ENCODE results near the gene MRNIP. TPM values are rescaled to one million over a fixed set of nuclear protein-coding genes. Genes with fewer than 3 reads are reported as not detected.

MRNIP gene
- total and polyA plus RNA-seq, 2 of the 4 experiments (the other 2 are of a cell fraction) = 6.6 to 24.7 TPM

DNA sequence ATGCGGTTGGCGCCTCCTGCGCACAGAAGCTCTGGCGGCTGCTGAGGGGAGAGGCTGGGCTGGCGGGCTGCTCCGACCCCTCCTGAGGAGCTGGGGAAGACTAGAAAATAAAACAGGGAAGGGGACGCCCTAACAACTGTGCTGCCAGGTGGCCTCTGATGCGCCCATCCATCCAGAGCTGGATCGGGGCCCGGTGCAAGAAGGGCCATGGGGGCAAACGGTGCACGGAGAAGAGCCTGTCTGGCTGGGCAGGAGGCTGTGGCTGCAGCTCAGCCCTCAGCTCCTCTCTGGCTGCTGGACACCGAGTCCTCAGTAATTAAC, 21.0 kb upstream of the MRNIP start:
- Histone ChIP-seq H2BK20ac (ENCODE audit: low read depth, low read length) (no peak overlapping the region), H4K5ac (ENCODE audit: low read depth, low read length) (no peak overlapping the region), H3K14ac (replicated peaks; ENCODE audit: low read depth, low read length) (no peak overlapping the region), H3K56ac (ENCODE audit: extremely low read depth, insufficient read depth, low read length) (no peak overlapping the region), H2BK5ac (ENCODE audit: low read depth, low read length, poor library complexity, severe bottlenecking) (no peak overlapping the region), H3K9me3 (ENCODE audit: control insufficient read depth, insufficient read depth, low read length) (peaks cover 11% of the 10 kb centered on the region), H4K91ac (ENCODE audit: insufficient read depth, low read depth, low read length) (no peak overlapping the region), H3K4ac (ENCODE audit: low read depth, low read length) (no peak overlapping the region), H2AFZ (replicated peaks; ENCODE audit: low read length, poor library complexity) (no peak overlapping the region), H3K4me2 (ENCODE audit: low read depth, low read length) (no peak overlapping the region), H3K23ac (ENCODE audit: low read depth, low read length) (no peak overlapping the region), H3K4me3 (ENCODE audit: insufficient read depth, low read depth, low read length) (no peak overlapping the region), H3K9me1 (ENCODE audit: insufficient read depth, low read length) (no peaks in the 10 kb centered on the region), H2AK5ac (ENCODE audit: low read depth, low read length) (no peak overlapping the region), H3K9ac (ENCODE audit: low read depth, low read length) (no peak overlapping the region), H3K36me3 (ENCODE audit: control insufficient read depth, insufficient read depth, low read length) (peaks cover 58% of the 10 kb centered on the region), H3K79me1 (ENCODE audit: low read depth in 1 of 2, low read length in 2 of 2) (peaks cover 0 to 5% of the 10 kb centered on the region in 2 experiments; a peak in 3 of 4 replicates), H3K4me1 (ENCODE audit: control insufficient read depth, insufficient read depth, low read length) (no peaks in the 10 kb centered on the region), H4K8ac (ENCODE audit: low read depth in 2 of 2, low read length in 2 of 2) (no peak overlapping the region), H3K27ac (ENCODE audit: insufficient read depth, low read length) (no peak overlapping the region), H3K18ac (ENCODE audit: low read depth, low read length) (no peak overlapping the region), H2AK9ac (replicated peaks; ENCODE audit: low read depth, low read length, poor library complexity) (peak overlapping the region; percentile 28), H2BK15ac (ENCODE audit: low read depth, low read length) (no peak overlapping the region), H4K20me1 (ENCODE audit: insufficient read depth, low read length) (no peaks in the 10 kb centered on the region), H2BK120ac (ENCODE audit: low read depth, low read length) (no peak overlapping the region), H3K27me3 (ENCODE audit: control insufficient read depth, insufficient read depth, low read length) (no peaks in the 10 kb centered on the region)
- DNase-seq = no peak
- no peak for ATAC-seq (ENCODE audit: low read depth)
- TF ChIP-seq RFX5 (IDR thresholded peaks at IDR 0.05; ENCODE audit: low read depth, low read length) = no peak
- TF ChIP-seq NFE2L2 (IDR thresholded peaks at IDR 0.05; ENCODE audit: low read depth, low read length) = no peak
- no peak for TF ChIP-seq POLR2A (IDR thresholded peaks at IDR 0.05; ENCODE audit: low read depth, low read length)
- no peak for TF ChIP-seq RCOR1 (IDR thresholded peaks at IDR 0.05; ENCODE audit: insufficient replicate concordance, low read length)
- no peak for TF ChIP-seq CHD1 (IDR thresholded peaks at IDR 0.05; ENCODE audit: low read depth, low read length)
- TF ChIP-seq ELK1 (IDR thresholded peaks at IDR 0.05; ENCODE audit: borderline replicate concordance, low read depth, low read length) = no peak
- TF ChIP-seq CEBPB (IDR thresholded peaks at IDR 0.05; ENCODE audit: low read depth, low read length) = no peak
- TF ChIP-seq MXI1 (IDR thresholded peaks at IDR 0.05; ENCODE audit: borderline replicate concordance, low read depth, low read length) = no peak
- TF ChIP-seq USF2 (IDR thresholded peaks at IDR 0.05; ENCODE audit: low read depth, low read length) = no peak
- no peak for TF ChIP-seq FOS (IDR thresholded peaks at IDR 0.05; ENCODE audit: low read depth, low read length)
- no peak for TF ChIP-seq BHLHE40 (IDR thresholded peaks at IDR 0.05; ENCODE audit: low read depth, low read length)
- no peak for TF ChIP-seq CTCF (conservative IDR thresholded peaks at IDR 0.05; ENCODE audit: low read depth, low read length)
- ChIA-PET POLR2A (ENCODE audit: unreplicated experiment) (no interaction called here), CTCF (no interaction called here)
- in situ Hi-C loops (cut with MboI; ENCODE audit: low sequenced_read_pairs) (no loop called here), intact Hi-C loops (cut with micrococcal nuclease) (no loop called here), dilution Hi-C loops (cut with HindIII; ENCODE audit: low sequenced_read_pairs, unreplicated experiment) (no loop called here)
- WGBS, 2 experiments (ENCODE audit: extremely low coverage in 2 of 2, insufficient read length in 1 of 2) = 97% methylated on average over 6 of the region's 13 CpGs; no CpG with 5 or more reads in 1 of the 2 experiments
- no TSS peak for BruUV-seq (replicated peaks)

Measured in IMR-90 (cell line).